Stimulated activated CD8-positive, alpha-beta memory T cell treated with anti-CD3 and anti-CD28 coated beads, Interleukin-15, amount 100 ng/mL, for 48 hours (primary cell): ENCODE data around the gene TIMM44.

Source experiments
- DNase-seq, 2 donors: peaks; one replicate each; pipeline ENCODE4 v3.0.0-alpha.2; 2020; ENCODE audit warnings: low read depth in 2 of 2

The TIMM44 gene, protein sequence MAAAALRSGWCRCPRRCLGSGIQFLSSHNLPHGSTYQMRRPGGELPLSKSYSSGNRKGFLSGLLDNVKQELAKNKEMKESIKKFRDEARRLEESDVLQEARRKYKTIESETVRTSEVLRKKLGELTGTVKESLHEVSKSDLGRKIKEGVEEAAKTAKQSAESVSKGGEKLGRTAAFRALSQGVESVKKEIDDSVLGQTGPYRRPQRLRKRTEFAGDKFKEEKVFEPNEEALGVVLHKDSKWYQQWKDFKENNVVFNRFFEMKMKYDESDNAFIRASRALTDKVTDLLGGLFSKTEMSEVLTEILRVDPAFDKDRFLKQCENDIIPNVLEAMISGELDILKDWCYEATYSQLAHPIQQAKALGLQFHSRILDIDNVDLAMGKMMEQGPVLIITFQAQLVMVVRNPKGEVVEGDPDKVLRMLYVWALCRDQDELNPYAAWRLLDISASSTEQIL

GRCh38 chr19:7943444-7944176 is at the start of gene TIMM44:
TIMM44 (minus strand) TSS chr19:7943666; CDS start chr19:7943651, 15 bp downstream.
- DNase-seq, result peak; percentile 97 to 98

GRCh38 chr19:7992575-7992974 is 49.1 kb upstream of the TIMM44 start:
- DNase-seq, result no peak

GRCh38 chr19:7989071-7989575 is 45.7 kb upstream of the TIMM44 start:
- no peak for DNase-seq

GRCh38 chr19:7988307-7988706 is 44.8 kb upstream of the TIMM44 start:
- no peak for DNase-seq

- no peak for DNase-seq
Measured at GRCh38 chr19:7987114-7987768, 43.8 kb upstream of the TIMM44 start.

DNA sequence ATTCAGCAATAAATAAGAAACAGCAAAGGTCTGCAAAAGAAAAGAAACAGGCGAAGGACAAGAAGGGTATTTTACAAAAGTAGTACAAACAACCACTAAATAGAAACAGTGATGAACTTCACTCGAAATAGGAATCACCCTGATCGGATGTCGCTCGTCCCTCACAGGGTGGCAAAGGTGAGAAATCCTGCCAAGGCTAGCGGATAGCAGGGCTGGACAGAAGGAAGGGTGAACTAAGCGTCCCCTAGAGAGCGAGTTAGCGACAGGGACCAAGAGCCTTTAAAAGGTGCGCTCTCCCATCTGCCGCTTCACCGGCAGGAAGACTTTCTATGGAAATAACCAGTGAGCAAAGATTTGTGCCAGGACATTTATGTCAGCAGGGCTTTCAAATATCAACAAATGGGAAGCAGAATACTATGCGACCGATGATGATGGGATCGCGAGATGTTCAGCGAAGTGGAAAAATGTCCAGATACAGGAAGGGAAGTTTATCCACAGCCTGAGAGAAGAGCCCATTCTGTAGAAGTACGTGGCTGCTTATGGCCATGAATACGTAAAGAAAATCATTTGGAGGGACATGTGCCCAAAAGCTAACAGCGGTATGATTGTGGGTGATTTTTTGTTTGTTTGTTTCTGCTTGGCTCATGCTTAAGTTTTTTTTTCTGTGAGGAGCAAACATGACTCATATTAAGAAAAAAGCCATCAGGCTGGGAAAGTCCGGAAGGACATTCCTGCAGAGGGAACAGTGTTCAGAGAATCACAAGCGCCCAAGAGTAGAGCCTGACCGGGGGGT is 43.1 kb upstream of the TIMM44 start:
- DNase-seq, result no peak

DNA sequence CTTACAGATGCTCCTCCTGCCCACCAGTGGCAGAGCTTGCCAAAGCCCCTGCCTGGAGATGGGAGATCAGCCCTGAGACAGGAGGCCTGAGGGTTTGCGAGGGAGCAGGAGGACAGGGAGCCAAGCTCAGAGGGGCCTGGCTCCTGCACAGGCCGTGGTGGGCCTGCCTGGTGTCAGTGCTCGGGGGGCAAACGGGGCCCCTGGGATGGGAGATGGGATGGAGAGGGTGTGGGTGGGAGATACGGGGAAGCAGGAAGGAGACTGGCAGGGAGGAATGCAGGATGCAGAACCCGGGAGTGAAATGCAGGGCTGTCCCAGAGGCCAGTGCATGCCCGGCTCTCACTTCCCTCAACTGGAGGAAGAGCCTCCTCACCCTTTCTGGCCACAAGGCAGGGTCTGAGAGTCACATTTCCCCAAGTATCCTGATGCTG is 42.0 kb upstream of the TIMM44 start:
- DNase-seq, result no peak

- DNase-seq, result no peak
Measured at GRCh38 chr19:7983995-7984837, 40.8 kb upstream of the TIMM44 start.

GRCh38 chr19:7983286-7983950 is 40.0 kb upstream of the TIMM44 start:
- no peak for DNase-seq

GRCh38 chr19:7982651-7983099 is 39.2 kb upstream of the TIMM44 start:
- DNase-seq, result no peak

DNA sequence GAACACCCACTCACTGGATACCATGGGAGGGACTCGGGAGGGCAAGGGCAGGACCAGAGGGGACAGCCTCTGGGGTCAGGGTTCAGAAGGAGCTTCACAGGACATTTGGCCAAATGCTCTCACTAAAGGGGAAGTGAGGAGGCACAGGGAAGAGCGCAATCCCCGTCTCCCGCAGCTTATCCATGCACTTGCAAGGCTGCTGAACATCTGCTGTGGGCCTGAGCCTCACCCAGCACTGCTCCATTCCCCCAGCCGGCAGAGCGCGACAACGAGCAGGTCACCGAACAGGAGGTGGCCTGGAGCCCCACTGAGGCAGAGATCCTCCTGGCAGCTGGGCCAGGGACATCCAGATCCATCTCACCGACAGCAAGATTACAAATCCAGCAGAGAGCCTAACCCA is 38.6 kb upstream of the TIMM44 start:
- DNase-seq, result no peak

DNA sequence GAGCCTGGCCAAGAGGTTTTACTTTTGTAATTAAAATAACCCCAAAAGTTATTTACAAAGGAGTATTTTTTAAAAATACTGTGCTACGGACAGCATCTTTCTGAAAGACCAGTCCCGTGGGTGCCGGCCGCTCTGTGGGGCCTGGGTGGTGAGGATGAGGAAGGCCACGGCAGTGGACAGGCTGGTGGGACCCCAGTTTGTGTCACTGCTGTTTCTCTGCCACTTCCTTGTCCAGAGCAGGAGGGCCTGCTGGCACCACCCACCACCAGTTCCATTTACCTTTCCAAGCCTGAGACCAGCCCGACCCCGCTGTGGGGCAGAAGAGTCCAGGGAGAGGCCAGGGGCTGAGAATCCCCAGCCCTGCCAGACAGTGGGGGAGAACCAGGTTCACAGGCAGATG is 38.2 kb upstream of the TIMM44 start:
- DNase-seq, result no peak

DNA sequence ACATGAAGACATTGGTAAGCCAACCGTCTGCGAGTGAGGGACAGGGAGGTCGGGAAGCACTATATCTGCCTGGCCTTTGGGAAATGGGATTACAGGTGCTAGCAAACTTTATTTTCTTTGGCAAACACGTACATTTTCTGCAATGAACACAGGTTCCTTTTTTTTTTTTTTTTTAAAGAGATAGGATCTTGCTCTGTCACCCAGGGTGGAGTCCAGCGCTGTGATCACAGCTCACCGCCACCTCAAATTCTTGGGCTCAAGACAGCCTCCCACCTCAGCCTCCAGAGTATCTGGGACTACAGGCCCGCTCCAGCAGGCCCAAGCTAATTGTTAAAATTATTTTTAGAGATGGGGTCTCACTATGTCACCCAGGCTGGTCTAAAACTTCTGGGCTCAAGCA is 37.7 kb upstream of the TIMM44 start:
- DNase-seq, result no peak

- DNase-seq, result no peak
Measured at GRCh38 chr19:7980635-7981121, 37.2 kb upstream of the TIMM44 start.

GRCh38 chr19:7980168-7980567 is 36.7 kb upstream of the TIMM44 start:
- no peak for DNase-seq

- no peak for DNase-seq
Measured at GRCh38 chr19:7979559-7979958, 36.1 kb upstream of the TIMM44 start.

GRCh38 chr19:7979011-7979410 is 35.5 kb upstream of the TIMM44 start:
- DNase-seq, result no peak

GRCh38 chr19:7978179-7978825 is 34.8 kb upstream of the TIMM44 start:
- DNase-seq, result no peak

- no peak for DNase-seq
Measured at GRCh38 chr19:7977723-7978040, 34.2 kb upstream of the TIMM44 start.
